DND-41 (cell line): ENCODE measurements around the gene DCC.

ENCODE experiments used
- ATAC-seq: fragments of 200-7000 bp; cut with Tn5 transposase; 3 replicates; pipeline ENCODE4 v1.9.1; 2021; ENCODE audit warnings: low read depth; ENCODE audit not compliant: insufficient read depth
- DNase-seq: peaks from one replicate; pipeline ENCODE4 v3.0.0-alpha.2; 2020
- H2AFZ ChIP-seq: 2 replicates; pipeline ENCODE4 v1.6.0; 2012; ENCODE audit warnings: low read depth, low read length
- H3K27ac ChIP-seq: 2 replicates; pipeline ENCODE4 v1.5.1; 2012; ENCODE audit warnings: low read length, inconsistent platforms
- H3K27me3 ChIP-seq: fragments of 200-600 bp; sonication (generic); 2 replicates; pipeline ENCODE4 v1.6.0; 2012; ENCODE audit warnings: low read length, mild to moderate bottlenecking, inconsistent platforms; ENCODE audit not compliant: insufficient read depth, poor library complexity
- H3K36me3 ChIP-seq: 2 replicates; pipeline ENCODE4 v1.5.1; 2012; ENCODE audit warnings: low read length, inconsistent platforms; ENCODE audit not compliant: insufficient read depth
- H3K4me1 ChIP-seq: 2 replicates; pipeline ENCODE4 v1.5.1; 2012; ENCODE audit warnings: mild to moderate bottlenecking, low read length; ENCODE audit not compliant: insufficient read depth
- H3K4me2 ChIP-seq: 2 replicates; pipeline ENCODE4 v1.6.0; 2012; ENCODE audit warnings: mild to moderate bottlenecking, moderate library complexity, low read length, inconsistent platforms; ENCODE audit not compliant: insufficient read depth
- H3K4me3 ChIP-seq, 2 experiments: fragments of 200-600 bp in 1 of 2; shearing (Covaris generic) in 1 of 2; 2 replicates each; pipeline ENCODE4 v1.5.1; 2012 to 2016; ENCODE audit warnings: inconsistent platforms in 2 of 2, low read length in 2 of 2, mild to moderate bottlenecking in 2 of 2, low read depth in 1 of 2, moderate library complexity in 1 of 2
- H3K79me2 ChIP-seq: 2 replicates; pipeline ENCODE4 v1.6.0; 2012; ENCODE audit warnings: low read length, inconsistent platforms; ENCODE audit not compliant: insufficient read depth
- H3K9ac ChIP-seq: 2 replicates; pipeline ENCODE4 v1.6.0; 2012; ENCODE audit warnings: low read depth, mild to moderate bottlenecking, inconsistent platforms, low read length, moderate library complexity
- H3K9me3 ChIP-seq: 2 replicates; pipeline ENCODE4 v1.5.1; 2012; ENCODE audit warnings: low read length, moderate library complexity, mild to moderate bottlenecking, inconsistent platforms; ENCODE audit not compliant: insufficient read depth, severe bottlenecking
- H4K20me1 ChIP-seq: 2 replicates; pipeline ENCODE4 v1.6.0; 2012; ENCODE audit warnings: low read length; ENCODE audit not compliant: insufficient read depth
- EZH2 ChIP-seq: IDR thresholded peaks from 3 replicates; pipeline ENCODE4 v1.6.1; 2012; ENCODE audit warnings: borderline replicate concordance, low read depth, mild to moderate bottlenecking, moderate library complexity, low read length, inconsistent platforms; ENCODE audit not compliant: severe bottlenecking
- TF ChIP-seq, protein P1 (sequence below): IDR thresholded peaks from 2 replicates; pipeline ENCODE4 v1.5.1; 2012; ENCODE audit warnings: borderline replicate concordance, low read length, moderate library complexity, mild to moderate bottlenecking; ENCODE audit not compliant: poor library complexity, severe bottlenecking; ENCODE audit errors: extremely low read depth

DCC gene

GRCh38 chr18:53521068-53521467 is 1181.1 kb downstream of the DCC start:
- Histone ChIP-seq H3K27me3 (no peaks in the 10 kb centered on the region), H3K79me2 (no peaks in the 10 kb centered on the region), H3K4me3 (no peak overlapping the region), H3K4me2 (no peak overlapping the region), H3K9ac (no peak overlapping the region), H3K36me3 (no peaks in the 10 kb centered on the region), H4K20me1 (no peaks in the 10 kb centered on the region), H3K9me3 (no peaks in the 10 kb centered on the region), H3K27ac (no peak overlapping the region), H2AFZ (no peak overlapping the region), H3K4me1 (no peaks in the 10 kb centered on the region)
- ATAC-seq, result no peak
- no peak for DNase-seq
- TF ChIP-seq, protein P1, sequence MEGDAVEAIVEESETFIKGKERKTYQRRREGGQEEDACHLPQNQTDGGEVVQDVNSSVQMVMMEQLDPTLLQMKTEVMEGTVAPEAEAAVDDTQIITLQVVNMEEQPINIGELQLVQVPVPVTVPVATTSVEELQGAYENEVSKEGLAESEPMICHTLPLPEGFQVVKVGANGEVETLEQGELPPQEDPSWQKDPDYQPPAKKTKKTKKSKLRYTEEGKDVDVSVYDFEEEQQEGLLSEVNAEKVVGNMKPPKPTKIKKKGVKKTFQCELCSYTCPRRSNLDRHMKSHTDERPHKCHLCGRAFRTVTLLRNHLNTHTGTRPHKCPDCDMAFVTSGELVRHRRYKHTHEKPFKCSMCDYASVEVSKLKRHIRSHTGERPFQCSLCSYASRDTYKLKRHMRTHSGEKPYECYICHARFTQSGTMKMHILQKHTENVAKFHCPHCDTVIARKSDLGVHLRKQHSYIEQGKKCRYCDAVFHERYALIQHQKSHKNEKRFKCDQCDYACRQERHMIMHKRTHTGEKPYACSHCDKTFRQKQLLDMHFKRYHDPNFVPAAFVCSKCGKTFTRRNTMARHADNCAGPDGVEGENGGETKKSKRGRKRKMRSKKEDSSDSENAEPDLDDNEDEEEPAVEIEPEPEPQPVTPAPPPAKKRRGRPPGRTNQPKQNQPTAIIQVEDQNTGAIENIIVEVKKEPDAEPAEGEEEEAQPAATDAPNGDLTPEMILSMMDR, result no peak
- no peak for TF ChIP-seq EZH2

GRCh38 chr18:53526101-53526870 is 1186.3 kb downstream of the DCC start:
- Histone ChIP-seq H3K9me3 (no peaks in the 10 kb centered on the region), H3K9ac (no peak overlapping the region), H3K4me3 (no peak overlapping the region), H3K27ac (no peak overlapping the region), H3K36me3 (no peaks in the 10 kb centered on the region), H4K20me1 (no peaks in the 10 kb centered on the region), H3K4me2 (no peak overlapping the region), H3K79me2 (no peaks in the 10 kb centered on the region), H3K27me3 (no peaks in the 10 kb centered on the region), H2AFZ (no peak overlapping the region), H3K4me1 (no peaks in the 10 kb centered on the region)
- DNase-seq (no peak), ATAC-seq (no peak)
- TF ChIP-seq, protein P1, result no peak
- TF ChIP-seq EZH2, result no peak

DNA sequence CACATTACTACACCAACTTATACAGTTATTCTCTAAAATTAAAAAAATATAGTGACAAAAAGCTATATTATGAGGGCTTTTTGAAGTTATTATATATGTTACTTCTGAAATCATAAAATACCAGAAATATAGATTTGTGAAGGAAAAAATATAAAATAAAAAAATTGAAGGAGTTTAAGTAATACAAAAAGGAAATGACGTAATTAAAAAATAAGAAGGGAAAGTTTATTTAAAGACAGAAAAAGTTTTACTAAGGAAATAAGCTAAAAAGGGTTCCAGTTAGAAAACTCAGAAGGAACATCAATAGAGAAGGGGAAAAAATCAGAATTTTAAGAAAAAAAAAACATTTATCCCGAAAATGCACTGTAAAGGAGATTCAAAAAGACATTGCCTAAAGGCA is 1187.4 kb downstream of the DCC start:
- Histone ChIP-seq H2AFZ (no peak overlapping the region), H3K36me3 (no peaks in the 10 kb centered on the region), H3K9me3 (no peaks in the 10 kb centered on the region), H3K9ac (no peak overlapping the region), H3K27me3 (no peaks in the 10 kb centered on the region), H3K79me2 (no peaks in the 10 kb centered on the region), H3K4me2 (no peak overlapping the region), H3K4me3 (no peak overlapping the region), H3K4me1 (no peaks in the 10 kb centered on the region), H3K27ac (no peak overlapping the region), H4K20me1 (no peaks in the 10 kb centered on the region)
- TF ChIP-seq, protein P1, result no peak
- no peak for TF ChIP-seq EZH2
- ATAC-seq (no peak), DNase-seq (no peak)

- H4K20me1 ChIP-seq, result no peaks in the 10 kb centered on the region
- no peak overlapping the region for H3K9ac ChIP-seq
- no peaks in the 10 kb centered on the region for H3K79me2 ChIP-seq
- no peaks in the 10 kb centered on the region for H3K36me3 ChIP-seq
- DNase-seq, result no peak
- no peak overlapping the region for H3K4me2 ChIP-seq
- no peak for ATAC-seq
- H3K4me3 ChIP-seq, result no peak overlapping the region
- no peaks in the 10 kb centered on the region for H3K9me3 ChIP-seq
- H3K4me1 ChIP-seq, result no peaks in the 10 kb centered on the region
- H2AFZ ChIP-seq, result no peak overlapping the region
- no peak overlapping the region for H3K27ac ChIP-seq
- H3K27me3 ChIP-seq, result no peaks in the 10 kb centered on the region
- no peak for TF ChIP-seq EZH2
These were observed 1191.2 kb downstream of the DCC start for GRCh38 chr18:53531187-53531586.
